Neutrophil (primary cell): ENCODE results near the gene STAB2.

ENCODE experiments used
- H3K27ac ChIP-seq: fragments of 200-600 bp; sonication (generic); 2 replicates; pipeline ENCODE4 v1.5.1; 2016; ENCODE audit warnings: mild to moderate bottlenecking, moderate library complexity
- H3K27me3 ChIP-seq: fragments of 200-600 bp; sonication (generic); 2 replicates; pipeline ENCODE4 v1.6.0; 2016; ENCODE audit warnings: mild to moderate bottlenecking
- H3K36me3 ChIP-seq: fragments of 200-600 bp; sonication (generic); 2 replicates; pipeline ENCODE4 v1.5.1; 2017
- H3K4me1 ChIP-seq, 2 experiments: fragments of 200-600 bp in 1 of 2; sonication (generic) in 1 of 2; 1 replicate in 1 of 2; 2 replicates in 1 of 2; pipeline versions ENCODE4 v1.5.1 to v1.6.1; 2013 to 2016; ENCODE audit warnings: low read depth in 1 of 2, low read length in 1 of 2, mild to moderate bottlenecking in 1 of 2, moderate library complexity in 1 of 2; ENCODE audit not compliant: control insufficient read depth in 1 of 2, insufficient read depth in 1 of 2
- H3K4me3 ChIP-seq, 2 experiments: fragments of 200-600 bp in 1 of 2; sonication (generic) in 1 of 2; 1 replicate in 1 of 2; 2 replicates in 1 of 2; pipeline ENCODE4 v1.5.1; 2013 to 2016; ENCODE audit warnings: low read depth in 1 of 2, low read length in 1 of 2, mild to moderate bottlenecking in 1 of 2, moderate library complexity in 1 of 2
- H3K9me3 ChIP-seq: fragments of 200-600 bp; sonication (generic); 2 replicates; pipeline ENCODE4 v1.5.1; 2016
- TF ChIP-seq, protein P1 (sequence below): fragments of 200-600 bp; sonication (generic); IDR thresholded peaks from 2 replicates; pipeline ENCODE4 v1.5.1; 2016; ENCODE audit warnings: antibody characterized with exemption

STAB2 gene

DNA sequence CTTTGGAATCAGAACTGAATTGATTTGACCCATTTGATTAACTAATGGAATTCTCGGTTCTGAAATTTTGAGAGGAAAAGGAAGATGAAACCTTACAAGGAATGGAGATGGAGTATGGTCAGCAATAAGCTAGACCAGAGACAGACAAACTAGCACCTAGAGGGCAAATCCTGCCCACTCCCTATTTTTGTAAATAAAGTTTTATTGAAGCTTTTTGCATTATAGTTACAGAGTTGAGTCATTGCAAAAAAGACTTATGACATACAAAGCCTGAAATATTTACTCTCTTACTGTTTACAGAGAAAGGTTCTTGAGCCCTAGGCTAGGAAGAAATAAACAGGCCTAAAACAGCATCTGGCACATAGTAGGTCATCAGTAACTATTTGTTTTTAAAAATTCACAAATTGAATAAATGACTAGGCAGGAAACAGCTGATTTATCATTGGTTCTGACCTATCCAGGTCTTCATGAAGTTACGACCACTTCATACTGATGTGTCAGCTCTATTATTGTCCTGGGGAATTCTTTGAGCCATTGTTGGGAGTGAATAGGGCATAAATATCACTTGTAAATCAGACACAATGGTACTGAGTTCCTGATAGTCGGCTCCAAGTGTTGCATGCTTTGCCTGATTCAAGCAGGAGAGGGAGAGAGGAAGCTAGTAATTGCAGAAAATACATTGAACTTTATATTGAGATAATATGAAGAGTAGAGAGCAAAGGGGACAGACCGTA is 14.6 kb upstream of the STAB2 start:
- TF ChIP-seq, protein P1, sequence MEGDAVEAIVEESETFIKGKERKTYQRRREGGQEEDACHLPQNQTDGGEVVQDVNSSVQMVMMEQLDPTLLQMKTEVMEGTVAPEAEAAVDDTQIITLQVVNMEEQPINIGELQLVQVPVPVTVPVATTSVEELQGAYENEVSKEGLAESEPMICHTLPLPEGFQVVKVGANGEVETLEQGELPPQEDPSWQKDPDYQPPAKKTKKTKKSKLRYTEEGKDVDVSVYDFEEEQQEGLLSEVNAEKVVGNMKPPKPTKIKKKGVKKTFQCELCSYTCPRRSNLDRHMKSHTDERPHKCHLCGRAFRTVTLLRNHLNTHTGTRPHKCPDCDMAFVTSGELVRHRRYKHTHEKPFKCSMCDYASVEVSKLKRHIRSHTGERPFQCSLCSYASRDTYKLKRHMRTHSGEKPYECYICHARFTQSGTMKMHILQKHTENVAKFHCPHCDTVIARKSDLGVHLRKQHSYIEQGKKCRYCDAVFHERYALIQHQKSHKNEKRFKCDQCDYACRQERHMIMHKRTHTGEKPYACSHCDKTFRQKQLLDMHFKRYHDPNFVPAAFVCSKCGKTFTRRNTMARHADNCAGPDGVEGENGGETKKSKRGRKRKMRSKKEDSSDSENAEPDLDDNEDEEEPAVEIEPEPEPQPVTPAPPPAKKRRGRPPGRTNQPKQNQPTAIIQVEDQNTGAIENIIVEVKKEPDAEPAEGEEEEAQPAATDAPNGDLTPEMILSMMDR, result no peak
- H3K4me3 ChIP-seq, result no peak overlapping the region
- no peaks in the 10 kb centered on the region for H3K9me3 ChIP-seq
- peaks cover 0 to 5% of the 10 kb centered on the region in 2 experiments for H3K4me1 ChIP-seq
- no peaks in the 10 kb centered on the region for H3K36me3 ChIP-seq
- no peak overlapping the region for H3K27ac ChIP-seq
- H3K27me3 ChIP-seq, result peaks cover 76% of the 10 kb centered on the region

GRCh38 chr12:103573185-103573584 is 13.9 kb upstream of the STAB2 start:
- Histone ChIP-seq H3K36me3 (no peaks in the 10 kb centered on the region), H3K27me3 (peaks cover 83% of the 10 kb centered on the region), H3K9me3 (no peaks in the 10 kb centered on the region), H3K27ac (no peak overlapping the region), H3K4me3 (no peak overlapping the region), H3K4me1 (peaks cover 0 to 5% of the 10 kb centered on the region in 2 experiments)
- TF ChIP-seq, protein P1, result no peak

DNA sequence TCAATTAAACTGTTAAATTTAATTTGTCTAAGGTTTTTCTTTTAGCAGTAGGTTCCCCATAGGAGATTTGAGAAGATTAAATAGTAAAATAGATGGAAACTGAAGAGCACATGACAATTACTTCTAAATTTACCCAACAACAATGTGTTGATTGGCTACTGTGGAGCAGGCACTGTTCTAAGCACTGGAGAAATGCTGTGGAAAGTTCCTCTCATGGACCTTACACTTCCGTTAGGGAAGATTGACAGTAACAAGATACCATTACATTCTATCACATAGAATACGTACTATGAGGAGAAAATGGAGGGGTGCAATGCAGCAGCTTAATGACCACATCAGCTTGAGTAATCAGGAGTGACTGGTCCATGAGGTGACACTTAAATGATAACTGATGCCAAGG is 8.1 kb upstream of the STAB2 start:
- Histone ChIP-seq H3K27me3 (peaks cover 83% of the 10 kb centered on the region), H3K4me3 (no peak overlapping the region), H3K36me3 (no peaks in the 10 kb centered on the region), H3K27ac (no peak overlapping the region), H3K9me3 (no peaks in the 10 kb centered on the region), H3K4me1 (peaks cover 0 to 5% of the 10 kb centered on the region in 2 experiments)
- TF ChIP-seq, protein P1, result no peak

DNA sequence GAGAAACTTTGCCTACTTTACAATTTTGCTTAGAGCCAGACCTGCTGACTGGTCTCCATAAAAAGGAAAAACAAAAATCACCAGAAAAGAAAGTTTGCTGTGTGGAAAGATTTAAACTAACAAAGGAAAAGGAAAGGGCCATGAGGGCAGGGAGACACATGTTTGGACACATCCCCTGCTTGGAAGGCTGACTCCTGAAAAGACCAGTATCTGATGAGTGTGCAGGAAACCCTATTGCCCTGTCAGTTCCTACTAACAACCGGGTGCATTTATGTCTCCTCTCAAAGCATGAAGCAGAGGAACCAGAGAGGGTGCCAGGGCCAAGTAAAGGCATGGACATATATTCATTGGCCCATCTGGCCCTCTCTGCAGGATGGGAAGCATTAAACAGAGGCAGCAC is 7.0 kb upstream of the STAB2 start:
- Histone ChIP-seq H3K27me3 (peaks cover 81% of the 10 kb centered on the region), H3K27ac (no peak overlapping the region), H3K9me3 (no peaks in the 10 kb centered on the region), H3K4me3 (no peak overlapping the region), H3K4me1 (peaks cover 0 to 5% of the 10 kb centered on the region in 2 experiments), H3K36me3 (no peaks in the 10 kb centered on the region)
- TF ChIP-seq, protein P1, result no peak

DNA sequence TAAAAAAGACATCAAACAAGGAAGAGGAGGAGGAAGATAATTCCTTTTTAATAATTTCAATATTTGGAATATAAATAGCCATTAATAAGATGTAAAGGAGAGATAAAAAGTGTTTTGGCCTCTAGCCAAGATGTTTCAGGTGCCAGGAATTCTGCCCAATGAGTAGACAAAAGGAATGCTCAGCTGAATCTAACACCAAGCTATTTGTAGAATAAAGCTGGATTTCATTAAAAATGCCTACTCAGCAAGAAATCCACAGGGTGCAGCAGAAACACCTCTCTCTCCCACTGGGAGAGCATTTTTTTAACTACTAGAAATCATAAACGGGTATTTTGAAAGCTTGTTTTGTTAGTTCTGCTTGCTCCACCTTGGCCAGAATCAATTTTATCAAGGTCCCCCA is 4.1 kb upstream of the STAB2 start:
- H3K4me3 ChIP-seq, result no peak overlapping the region
- TF ChIP-seq, protein P1, result no peak
- H3K4me1 ChIP-seq, result no peaks in the 10 kb centered on the region
- peaks cover 62% of the 10 kb centered on the region for H3K27me3 ChIP-seq
- no peaks in the 10 kb centered on the region for H3K36me3 ChIP-seq
- no peak overlapping the region for H3K27ac ChIP-seq
- H3K9me3 ChIP-seq, result no peaks in the 10 kb centered on the region
